Choroid plexus epithelial cell (primary cell): Measurements from ENCODE around the gene RMP24.
"Not testable (repeated sequence)": the region's sequence is repeated elsewhere in the genome, so short reads cannot be mapped to it uniquely, and the experiment has no call there.

ENCODE experiments used
- DNase-seq: peaks from one replicate; pipeline ENCODE4 v3.0.0-alpha.2; 2010; ENCODE audit warnings: low read depth
- H3K4me3 ChIP-seq: 2 replicates; pipeline ENCODE4 v1.5.1; 2011; ENCODE audit warnings: low read depth, mild to moderate bottlenecking, control low read depth, low read length, moderate library complexity
- CTCF ChIP-seq: conservative IDR thresholded peaks from 2 replicates; pipeline ENCODE4 v1.5.1; 2011; ENCODE audit warnings: low read depth, mild to moderate bottlenecking, control low read depth, inconsistent platforms, low read length, moderate library complexity

The RMP24 gene

GRCh38 chr18:35964319-35964718 is 8.2 kb upstream of the RMP24 start:
- no peak for TF ChIP-seq CTCF
- DNase-seq = no peak

GRCh38 chr18:35967866-35968265 is 4.6 kb upstream of the RMP24 start:
- not testable (repeated sequence) for H3K4me3 ChIP-seq, DNase-seq

More at GRCh38 chr18:35964319-35964718, 8.2 kb upstream of the RMP24 start:
- H3K4me3 ChIP-seq = no peak overlapping the region

- H3K4me3 ChIP-seq = no peak overlapping the region
- TF ChIP-seq CTCF = no peak
- no peak for DNase-seq
These were observed 4.1 kb upstream of the RMP24 start for GRCh38 chr18:35968278-35968880.

GRCh38 chr18:35969676-35970075 is 2.8 kb upstream of the RMP24 start:
- no peak for TF ChIP-seq CTCF
- no peak for DNase-seq
- no peak overlapping the region for H3K4me3 ChIP-seq

GRCh38 chr18:35971661-35972196 is 750 bp upstream of the RMP24 start:
- TF ChIP-seq CTCF = no peak
- peak overlapping the region; percentile 95 for H3K4me3 ChIP-seq
- DNase-seq = no peak

- no peak for DNase-seq
- H3K4me3 ChIP-seq = no peak overlapping the region
- TF ChIP-seq CTCF = no peak
These were observed 1.2 kb downstream of the RMP24 start for GRCh38 chr18:35973650-35974049.

GRCh38 chr18:35974181-35974580 is 1.7 kb downstream of the RMP24 start:
- H3K4me3 ChIP-seq = no peak overlapping the region

More at GRCh38 chr18:35974181-35974580, 1.7 kb downstream of the RMP24 start:
- TF ChIP-seq CTCF = no peak
- DNase-seq = no peak
